HG02884 (cell line): ENCODE results near the gene WNT9B.

Experiments
- ATAC-seq: cut with Tn5 transposase; IDR thresholded peaks from one replicate; pipeline ENCODE4 v1.9.1; 2021; ENCODE audit warnings: mild to moderate bottlenecking, moderate library complexity; ENCODE audit not compliant: unreplicated experiment

Gene WNT9B

GRCh38 chr17:46853896-46854444 is 2.6 kb downstream of the WNT9B start:
- no peak for ATAC-seq

- ATAC-seq: no peak
Observed at GRCh38 chr17:46854515-46854914, 3.1 kb downstream of the WNT9B start.

GRCh38 chr17:46854948-46855347 is 3.6 kb downstream of the WNT9B start:
- ATAC-seq: no peak

GRCh38 chr17:46857600-46857999 is 6.2 kb downstream of the WNT9B start:
- no peak for ATAC-seq

GRCh38 chr17:46859996-46860395 is 8.6 kb downstream of the WNT9B start:
- no peak for ATAC-seq

GRCh38 chr17:46862949-46863348 is 11.6 kb downstream of the WNT9B start:
- no peak for ATAC-seq

- no peak for ATAC-seq
Observed at GRCh38 chr17:46863383-46864121, 12.2 kb downstream of the WNT9B start.

GRCh38 chr17:46865100-46865499 is 13.7 kb downstream of the WNT9B start:
- no peak for ATAC-seq

GRCh38 chr17:46866325-46866724 is 14.9 kb downstream of the WNT9B start:
- ATAC-seq: no peak

GRCh38 chr17:46866747-46867146 is 15.4 kb downstream of the WNT9B start:
- no peak for ATAC-seq

GRCh38 chr17:46868689-46869187 is 17.4 kb downstream of the WNT9B start:
- ATAC-seq: no peak

- no peak for ATAC-seq
Observed at GRCh38 chr17:46869296-46869695, 17.9 kb downstream of the WNT9B start.

- no peak for ATAC-seq
Observed at GRCh38 chr17:46869975-46870803, 18.8 kb downstream of the WNT9B start.

- ATAC-seq: no peak
Observed at GRCh38 chr17:46872421-46872820, 21.0 kb downstream of the WNT9B start.

GRCh38 chr17:46873941-46874645 is 22.7 kb downstream of the WNT9B start:
- no peak for ATAC-seq

- ATAC-seq: no peak
Observed at GRCh38 chr17:46874906-46875305, 23.5 kb downstream of the WNT9B start.

GRCh38 chr17:46875849-46876352 is 24.5 kb downstream of the WNT9B start:
- no peak for ATAC-seq

- no peak for ATAC-seq
Observed at GRCh38 chr17:46876353-46876887, 25.0 kb downstream of the WNT9B start.

- ATAC-seq: no peak
Observed at GRCh38 chr17:46876926-46877325, 25.5 kb downstream of the WNT9B start.

- ATAC-seq: no peak
Observed at GRCh38 chr17:46877466-46877865, 26.1 kb downstream of the WNT9B start.

GRCh38 chr17:46878055-46878454 is 26.7 kb downstream of the WNT9B start:
- no peak for ATAC-seq
